ENCODE measurements around the gene ZDHHC11B.
A peak's percentile ranks its signal among the peaks of the same experiment; 100 is the strongest.
"Not testable (repeated sequence)": the region's sequence is repeated elsewhere in the genome, so short reads cannot be mapped to it uniquely, and the experiment has no call there.

The ZDHHC11B gene

DNA sequence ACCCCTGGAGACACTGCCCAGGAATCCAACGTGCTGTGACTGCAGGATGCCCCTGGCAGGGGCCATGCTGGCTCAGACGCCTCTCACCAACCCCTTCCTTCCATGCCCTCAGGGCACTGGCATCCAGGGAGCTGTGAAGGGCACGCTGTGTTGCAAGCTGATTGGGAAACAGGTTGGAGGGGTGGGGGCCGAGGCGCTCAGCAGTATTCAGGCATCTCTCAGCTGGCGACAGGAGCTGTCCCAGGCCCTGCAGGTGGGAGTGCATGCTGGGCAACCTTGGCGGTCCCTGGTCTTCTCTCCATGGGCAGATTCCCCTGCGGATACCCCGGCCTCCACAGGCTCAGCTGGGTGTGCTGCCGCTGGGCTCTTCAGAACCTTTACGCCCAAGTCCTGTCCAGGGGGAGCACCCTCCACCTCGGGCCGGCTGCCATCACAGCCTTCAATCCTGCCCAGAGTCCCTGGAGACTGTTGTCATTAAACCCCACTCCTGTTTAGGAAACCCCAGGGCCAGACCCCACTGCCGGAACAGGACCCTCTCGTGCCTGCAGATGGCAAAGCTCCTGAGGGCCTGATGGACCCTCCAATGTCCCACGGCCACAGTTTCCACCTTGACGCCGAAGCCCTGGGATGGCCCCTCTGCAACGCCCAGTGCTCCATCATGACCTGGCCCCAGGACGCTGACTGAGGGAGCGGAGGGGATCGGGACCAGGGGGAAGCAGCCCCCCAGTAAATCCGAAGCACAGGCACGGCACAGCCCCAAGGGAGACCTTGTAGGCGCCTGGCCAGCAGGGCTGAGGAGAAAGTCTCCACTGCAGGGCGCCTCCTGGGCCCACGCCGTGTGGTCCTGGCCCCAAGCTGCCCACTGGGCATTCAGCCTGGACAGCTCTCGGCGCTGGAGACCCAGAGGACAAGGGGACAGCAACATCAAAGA, 100.7 kb downstream of the ZDHHC11B start:
- DNase-seq, result no peak

DNA sequence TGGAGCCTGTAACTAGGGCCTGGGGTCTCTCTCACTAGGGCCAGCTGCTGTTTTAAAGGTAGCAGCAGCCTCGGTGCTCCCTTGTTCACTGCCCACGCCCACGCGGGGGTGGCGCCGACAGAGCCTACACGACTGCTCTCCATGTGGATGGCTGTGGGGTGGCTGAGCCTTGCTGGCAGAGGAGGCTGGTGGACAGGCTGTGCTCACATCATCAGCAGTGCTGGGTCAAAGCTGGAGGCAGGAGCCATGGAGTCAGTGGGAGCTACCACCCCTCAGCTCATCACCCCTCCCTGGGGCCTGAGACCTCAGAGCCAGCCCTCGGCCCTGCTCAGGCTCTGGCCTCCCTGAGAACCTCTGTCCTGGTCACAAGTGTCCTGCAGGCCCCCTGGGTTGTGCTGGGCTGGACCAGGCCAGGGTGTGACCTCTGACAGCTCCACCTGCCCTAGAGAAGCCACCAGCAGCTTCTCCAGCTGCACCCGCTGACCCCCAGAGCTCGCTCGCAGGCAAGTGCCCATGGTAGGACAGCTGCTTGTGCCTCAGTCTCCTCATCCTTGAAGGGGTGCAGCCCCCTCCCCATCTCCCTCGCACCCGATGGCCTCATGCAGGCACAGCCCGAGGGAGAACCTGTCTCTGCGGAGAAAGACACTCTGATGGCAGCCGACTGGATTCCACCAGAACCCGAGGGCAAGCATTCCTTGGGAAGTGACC, 101.7 kb downstream of the ZDHHC11B start:
- DNase-seq, result not testable (repeated sequence)

DNA sequence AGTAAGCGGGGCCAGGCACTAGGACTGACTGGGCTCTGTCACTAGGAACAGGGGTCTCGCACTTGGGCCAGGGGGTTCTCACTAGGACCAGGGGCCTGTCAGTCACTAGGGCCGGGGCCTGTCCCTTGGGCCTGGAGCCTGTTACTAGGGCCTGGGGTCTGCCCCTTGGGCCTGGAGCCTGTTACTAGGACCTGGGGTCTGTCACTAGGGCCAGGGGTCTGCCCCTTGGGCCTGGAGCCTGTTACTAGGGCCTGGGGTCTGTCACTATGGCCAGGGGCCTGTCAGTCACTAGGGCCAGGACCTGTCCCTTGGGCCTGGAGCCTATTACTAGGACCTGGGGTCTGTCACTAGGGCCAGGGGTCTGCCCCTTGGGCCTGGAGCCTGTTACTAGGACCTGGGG, 102.3 kb downstream of the ZDHHC11B start:
- DNase-seq, result not testable (repeated sequence)

DNA sequence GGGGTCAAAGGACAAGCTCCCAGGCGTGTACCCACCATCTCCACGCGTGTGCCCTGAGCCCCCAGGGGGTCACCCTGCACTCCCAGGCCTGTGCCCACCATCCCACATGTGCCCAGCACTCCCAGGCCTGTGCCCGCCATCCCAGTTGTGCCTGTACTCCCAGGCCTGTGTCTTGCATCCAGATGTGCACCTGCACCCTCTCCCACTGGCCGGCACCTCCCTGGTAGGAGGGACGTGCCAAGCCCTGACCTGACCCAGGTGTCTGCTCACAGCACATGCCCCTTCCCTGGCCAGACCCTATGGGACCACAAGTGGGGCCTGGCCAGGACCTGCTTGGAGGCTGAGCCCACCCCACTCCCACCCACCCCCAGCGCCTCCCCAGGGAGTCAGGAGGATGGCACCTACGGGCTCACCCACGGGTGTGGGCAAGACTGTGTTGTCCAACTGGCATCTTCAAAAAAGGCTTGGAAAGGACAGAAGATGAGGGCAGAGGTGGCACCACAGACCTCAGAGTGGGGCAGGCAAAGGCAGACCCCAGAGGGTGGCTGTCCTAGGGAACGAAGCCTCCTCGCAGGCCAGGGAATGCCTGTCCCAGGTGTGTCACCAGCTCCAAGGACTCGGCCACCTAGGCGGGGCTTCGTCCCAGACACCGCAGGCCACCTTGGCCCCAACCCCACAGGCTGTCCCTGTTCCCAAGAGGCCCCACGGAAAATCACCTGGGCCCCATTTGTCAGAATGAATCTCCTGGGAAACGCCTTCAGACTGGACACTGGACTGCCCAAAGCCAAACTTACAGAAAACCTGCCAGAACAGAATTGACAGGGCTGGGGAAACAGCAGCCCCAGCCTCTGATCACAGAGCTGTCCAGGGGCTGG, 103.0 kb downstream of the ZDHHC11B start:
- not testable (repeated sequence) for DNase-seq

DNA sequence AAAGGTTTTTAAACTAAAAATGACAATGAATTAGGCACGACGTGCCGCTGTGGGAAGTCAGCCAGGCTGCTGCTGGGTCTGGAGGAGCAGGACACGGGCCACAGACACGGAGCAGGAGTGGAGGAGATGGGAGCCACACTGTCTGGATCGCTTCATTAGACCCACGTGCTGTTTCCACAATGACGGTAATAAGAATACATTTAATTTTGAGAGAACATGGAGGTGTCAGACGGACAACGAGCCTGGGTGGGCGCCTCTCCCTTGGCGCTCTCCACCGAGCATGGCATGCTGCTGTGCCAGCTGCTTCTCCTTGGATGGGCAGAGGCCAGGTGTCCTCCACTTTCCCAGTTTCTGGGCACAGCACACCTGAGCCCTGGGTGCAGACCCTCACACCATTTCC, 103.7 kb downstream of the ZDHHC11B start:
- not testable (repeated sequence) for DNase-seq

DNA sequence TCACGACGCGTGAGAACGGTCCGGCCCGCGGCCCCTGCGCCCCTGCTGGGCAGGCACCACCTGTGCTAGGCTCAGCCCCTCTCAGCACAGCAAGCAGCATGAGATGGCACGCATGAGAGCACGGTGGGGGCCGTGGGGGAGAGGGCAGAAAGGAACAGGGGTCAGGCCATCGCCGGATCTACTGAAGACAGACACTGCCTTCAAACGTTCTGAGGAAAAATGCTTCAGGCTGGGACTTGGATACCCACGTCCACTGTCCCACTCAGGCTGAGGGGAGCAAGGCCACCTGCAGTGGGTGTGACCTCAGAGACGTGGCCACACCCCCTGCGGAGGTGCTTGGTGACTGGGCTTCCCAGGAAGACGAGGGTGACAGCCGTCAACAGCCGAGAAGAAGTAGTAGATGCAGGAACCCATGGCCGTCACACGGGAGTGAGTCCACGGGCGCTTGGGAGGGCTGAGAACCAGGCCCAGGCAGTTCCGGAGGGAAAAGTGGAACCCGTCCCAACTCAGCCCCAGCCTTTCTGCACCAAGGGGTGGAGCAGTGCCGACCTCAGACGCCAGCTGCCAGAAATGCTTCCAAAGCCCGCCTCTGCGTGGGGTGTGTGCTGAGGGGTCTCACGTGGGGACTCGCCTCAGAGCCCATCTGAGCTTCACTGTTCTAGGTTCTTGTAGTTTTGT, 104.3 kb downstream of the ZDHHC11B start:
- DNase-seq, result not testable (repeated sequence)

DNA sequence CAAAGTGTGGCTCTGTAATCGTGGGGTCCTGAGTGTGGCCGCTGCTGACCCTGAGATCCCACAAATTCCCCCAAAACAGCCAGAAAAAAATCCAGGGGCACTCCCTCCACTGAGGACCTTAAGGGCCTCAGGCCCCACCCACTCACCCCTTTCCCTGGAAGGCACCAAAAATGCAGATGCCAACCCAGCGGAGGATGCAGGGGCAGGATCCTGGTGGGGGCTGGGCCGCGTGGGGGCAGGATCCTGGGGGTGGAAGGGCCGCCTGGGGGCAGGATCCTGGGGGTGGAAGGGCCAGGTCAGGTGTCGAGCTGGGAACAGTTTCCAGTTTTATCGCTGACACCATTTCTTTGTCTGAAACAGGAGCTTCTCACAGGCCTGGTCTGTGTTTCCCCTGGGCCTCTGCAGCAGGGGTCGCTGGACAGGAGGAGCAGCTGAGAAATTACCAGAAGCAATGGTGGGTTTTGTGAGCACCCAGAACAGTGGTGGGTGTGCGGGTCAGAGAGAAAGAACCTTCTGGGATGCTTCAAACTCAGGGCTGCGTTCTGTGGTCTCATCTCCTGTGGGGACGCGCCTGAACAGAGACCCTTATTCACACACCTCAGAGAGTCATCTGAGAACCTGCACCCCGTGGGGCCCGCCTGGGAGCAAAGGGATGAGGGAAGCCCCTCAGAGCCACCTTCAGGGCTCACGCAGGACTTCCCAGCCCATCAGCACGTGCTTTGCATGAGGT, 105.2 kb downstream of the ZDHHC11B start:
- not testable (repeated sequence) for DNase-seq

DNA sequence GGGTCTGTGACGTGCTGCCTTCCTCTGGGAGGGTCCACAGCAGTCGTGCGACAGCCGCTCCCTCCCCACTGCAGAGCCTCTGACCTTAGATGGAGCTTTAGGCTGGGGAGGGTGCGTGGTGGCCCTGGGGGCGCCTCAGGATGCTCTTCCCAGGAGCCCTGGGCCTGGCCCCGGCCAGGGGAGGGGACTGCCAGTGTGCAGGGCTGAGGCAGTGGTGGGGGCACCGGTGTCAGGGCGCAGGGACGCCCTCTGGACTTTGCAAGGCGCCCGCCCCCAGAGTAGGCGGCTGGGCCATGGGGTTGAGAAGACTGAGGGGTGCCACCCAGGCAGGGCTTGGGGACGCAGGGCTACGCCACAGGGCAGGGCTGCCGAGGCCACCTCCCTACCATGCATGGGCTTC, 106.0 kb downstream of the ZDHHC11B start:
- DNase-seq, result not testable (repeated sequence)

DNA sequence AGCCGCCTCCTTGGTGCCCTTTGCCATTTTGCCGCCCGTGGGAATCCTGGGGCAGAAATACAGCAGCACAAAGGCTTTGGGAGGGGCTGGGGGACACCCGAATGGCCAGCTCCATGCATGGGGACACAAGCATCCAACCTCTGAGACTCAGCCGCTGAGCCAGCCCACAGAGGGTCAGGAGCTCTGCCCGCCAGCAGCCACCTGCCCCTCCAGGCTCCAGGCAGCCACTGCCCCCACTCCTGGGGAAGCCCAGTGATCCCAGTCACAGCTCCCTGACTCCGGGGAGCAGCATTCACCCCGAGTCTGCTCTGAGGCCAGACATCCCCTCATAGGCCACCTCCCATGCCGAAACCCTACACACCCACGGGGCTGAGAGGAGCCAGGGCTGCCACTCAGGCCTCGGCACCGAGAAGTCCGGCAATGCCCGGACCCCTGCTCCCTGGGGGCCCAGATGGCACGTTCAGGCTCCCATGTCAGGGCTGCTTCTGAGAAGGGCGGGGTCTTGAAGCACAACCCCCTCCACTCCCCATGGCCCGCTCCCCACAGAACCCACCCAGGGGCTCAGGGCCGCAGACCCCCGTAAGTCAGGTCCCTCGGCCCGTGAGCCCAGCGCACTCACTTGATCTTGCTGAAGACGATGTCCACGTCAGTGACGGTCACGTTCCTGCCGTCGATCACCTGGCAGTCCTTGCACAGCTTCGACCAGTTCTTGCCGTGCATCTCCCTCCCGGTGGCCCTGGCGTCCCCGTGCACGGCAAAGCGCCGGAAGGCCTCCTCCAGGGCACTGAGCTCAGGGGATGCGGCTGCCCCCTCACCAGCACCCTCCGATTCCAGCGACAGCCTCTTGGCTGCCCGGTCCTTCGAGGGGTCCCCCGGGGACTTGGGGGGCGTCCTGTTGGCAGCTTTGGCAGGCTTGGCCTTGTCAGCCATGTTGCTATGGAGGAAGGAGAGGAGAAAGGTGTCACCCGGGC, 107.1 kb downstream of the ZDHHC11B start:
- no peak for DNase-seq

DNA sequence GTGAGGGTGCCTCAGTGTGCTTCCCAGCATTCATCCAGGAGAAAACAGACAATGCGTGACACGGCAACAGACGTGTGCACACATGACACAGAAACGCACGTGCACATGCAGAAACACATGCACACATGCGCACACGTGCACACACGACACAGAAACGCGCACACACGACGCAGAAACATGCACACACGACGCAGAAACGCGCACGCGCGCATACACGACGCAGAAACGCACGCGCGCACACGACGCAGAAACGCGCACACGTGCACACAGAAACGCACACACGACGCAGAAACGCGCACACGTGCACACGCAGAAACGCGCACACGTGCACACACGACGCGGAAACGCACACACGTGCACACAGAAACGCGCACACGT, 107.8 kb downstream of the ZDHHC11B start:
- no peak for DNase-seq

DNA sequence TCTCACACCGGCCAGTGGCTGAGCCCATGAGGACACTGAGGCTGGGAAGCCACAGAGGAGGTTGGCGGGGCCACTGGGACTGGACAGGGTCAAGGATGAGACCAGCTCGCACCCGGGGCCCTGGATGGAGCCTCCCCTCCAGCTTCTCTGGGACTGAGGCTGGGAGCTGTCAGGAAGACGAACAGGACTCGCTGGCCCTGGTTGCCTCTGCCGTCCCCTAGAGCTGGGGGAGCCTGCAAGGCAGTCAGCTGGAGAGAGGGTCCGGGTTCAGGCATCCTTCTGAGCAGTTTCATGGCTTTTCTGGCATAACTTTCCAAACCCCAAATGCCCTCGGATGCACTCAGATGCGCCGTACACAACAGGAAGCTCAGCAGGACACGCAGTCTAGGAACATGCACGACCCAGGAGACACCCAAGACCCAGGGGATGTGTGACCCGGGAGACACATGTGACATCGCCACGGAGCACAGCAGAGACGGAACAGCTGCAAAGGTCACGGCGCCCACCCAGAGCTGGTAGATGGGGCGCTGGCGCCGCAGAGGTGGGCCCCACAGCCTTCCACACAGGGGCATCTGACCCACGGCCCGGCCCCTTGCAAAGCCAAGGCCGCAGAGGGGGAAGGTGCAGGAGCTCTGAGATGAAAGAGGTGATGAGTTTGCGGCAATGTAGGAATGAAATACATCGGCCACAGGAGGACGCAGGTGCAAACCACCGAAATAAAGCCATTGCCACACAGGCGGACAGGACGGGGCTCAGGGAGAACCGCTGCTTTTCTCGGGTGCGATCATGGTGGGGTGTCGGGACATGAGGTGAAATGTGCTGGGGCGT, 108.4 kb downstream of the ZDHHC11B start:
- DNase-seq, result no peak

DNA sequence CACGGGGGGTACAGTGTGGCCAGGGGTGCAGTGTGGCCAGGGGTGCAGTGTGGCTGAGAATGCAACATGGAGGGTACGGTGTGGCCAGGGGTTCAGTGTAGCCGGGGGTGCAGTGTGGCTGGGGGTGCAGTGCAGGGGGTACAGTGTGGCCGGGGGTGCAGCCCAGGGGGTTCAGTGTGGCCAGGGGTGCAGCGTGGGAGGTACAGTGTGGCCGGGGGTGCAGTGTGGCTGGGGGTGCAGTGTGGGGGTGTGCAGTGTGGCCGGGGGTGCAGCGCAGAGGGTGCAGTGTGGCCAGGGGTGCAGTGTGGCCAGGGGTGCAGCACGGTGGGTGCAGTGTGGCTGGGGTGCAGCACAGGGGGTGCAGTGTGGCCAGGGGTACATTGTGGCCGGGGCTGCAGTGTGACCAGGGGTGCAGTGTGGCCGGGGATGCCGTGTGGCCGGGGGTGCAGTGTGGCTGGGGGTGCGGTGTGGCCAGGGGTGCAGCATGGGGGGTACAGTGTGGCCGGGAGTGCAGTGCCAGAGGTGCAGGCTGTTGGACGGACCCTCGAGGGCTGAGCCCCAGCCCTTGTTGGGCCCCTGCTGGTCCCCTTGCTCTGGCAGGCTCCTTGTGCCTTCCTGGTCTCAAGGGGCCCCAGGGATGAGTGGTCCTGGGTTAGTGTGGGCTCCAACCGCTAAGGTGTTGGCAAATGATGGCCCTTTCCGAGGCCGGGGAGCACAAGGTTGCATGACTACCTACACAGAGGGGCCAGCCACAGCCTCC, 109.2 kb downstream of the ZDHHC11B start:
- no peak for DNase-seq

DNA sequence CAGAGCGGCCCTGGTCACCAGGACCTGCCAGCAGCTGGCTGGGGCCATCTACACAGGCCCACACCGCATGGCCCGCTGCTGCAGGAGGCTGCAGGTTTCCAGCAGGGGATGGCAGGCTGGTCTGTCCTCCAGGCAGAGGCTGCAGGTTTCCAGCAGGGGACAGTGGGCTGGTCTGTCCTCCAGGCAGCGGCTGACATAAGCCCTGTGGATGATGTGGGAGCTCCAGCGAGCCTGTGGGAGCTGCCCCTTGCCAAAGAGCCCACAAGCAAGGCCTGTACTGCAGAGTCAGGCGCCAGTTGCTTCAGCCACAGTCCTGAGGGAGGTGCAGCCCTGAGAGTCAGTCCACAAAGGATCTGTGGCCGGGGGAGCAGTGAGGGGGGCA, 109.9 kb downstream of the ZDHHC11B start:
- no peak for DNase-seq

DNA sequence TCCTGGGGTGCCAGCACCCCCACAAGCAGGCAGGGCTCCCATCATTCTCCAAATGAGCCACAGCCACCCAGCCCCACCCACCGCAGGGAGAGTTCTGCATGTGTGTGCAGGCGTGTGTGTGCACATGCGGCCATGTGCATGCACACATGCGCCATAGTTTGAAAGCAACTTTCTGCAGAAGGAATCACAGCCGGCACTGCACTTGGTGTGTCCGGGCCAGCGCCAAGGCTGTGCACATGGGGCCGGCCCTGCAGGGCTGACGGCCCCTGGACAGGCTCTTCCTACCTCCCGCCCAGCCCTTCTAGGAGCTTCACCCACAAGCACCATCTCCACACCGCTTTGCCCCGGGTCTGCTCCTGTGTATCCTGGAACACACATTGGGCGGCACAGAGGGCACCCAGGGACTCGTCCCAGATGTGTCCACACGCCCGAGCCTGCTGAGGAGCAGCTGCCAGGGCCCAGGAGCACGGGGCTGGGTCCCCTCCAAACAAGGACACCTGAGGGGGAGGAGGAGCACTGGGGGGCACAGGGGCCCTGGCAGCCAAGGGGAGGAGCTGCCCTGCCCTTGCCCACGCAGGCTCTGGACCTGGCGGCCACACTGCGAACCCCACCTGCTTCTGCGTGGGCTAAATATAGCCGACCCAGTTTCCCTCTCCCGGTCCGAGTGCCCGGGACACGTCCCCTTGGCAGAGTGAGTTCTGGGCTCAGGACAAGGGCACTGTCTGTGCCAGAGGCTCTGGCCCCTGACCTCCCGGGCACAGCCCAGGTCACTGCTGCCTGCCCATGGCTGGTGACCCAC, 110.5 kb downstream of the ZDHHC11B start:
- no peak for DNase-seq

DNA sequence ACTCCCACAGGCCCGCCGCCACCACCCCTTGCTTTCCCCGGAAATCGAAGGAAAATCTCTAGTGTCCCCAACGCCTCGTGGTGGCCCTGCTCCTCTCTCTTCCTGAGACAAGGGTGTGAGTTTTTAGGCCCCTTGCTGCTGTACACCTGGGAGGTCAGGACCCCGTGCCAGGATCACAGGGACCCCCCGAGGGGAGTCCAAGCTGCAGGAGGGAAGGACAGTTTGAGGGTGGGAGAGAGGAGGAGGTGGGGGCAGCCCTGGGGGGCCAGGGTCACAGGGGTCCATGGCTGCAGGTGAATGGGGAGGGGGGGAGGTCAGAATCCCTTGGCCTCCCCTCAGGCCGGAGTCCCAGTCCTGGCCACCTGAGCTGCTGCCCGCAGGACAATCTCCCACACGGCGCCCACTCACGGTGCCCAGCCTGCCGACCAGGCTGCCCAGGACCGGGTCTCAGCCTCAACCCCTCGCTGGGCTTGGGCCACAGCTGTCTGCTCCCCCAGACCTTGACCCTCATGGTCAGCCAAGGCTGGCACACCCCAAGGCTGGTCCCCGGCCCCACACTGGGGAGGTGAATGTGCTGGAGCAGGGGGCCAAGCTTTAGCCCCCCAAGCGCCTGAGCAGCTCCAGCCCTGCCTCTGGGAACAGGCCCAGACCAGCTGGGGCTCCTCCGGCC, 111.2 kb downstream of the ZDHHC11B start:
- DNase-seq, result no peak

DNA sequence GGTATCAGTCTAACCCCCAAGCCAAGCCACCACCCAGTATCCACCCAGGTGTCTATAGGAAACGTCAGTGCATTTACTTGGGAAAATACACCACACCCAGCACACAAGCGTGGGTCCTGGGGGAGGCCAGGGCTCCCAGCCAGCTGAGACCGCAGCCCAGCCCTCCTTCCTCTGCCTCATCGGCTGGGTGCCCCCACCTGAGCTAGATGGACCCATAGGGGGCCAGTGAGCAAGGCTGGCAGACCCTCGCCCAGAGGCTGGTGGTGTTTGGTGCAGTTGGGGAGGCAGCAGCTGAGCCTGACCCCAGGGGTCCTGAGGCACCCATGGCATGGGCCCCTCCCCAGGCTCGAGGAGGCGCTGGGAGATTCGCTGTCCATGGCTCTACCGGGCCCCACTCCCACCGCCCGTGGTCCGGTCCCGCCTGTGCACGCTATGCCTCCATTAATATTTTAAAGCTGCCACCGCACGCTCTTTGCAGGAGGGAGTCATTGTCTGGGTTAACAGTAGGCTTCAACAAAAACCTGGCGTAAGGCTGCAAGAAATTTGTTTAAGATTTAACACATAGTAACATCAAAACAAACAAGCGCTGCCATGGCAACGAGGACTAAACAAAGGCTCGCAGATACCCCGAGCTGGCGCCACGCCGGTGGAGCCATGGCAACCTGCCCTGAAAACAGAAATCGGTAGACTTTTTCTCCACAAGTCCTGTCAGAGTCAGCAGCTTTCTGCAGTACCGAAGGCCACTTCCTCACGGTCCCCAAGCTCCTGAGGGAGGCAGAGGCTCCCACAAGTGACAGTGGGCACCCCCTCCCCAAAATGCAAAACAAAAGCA, 112.0 kb downstream of the ZDHHC11B start:
- DNase-seq, result peak; percentile 97
